ENCODE measurements around the gene NMNAT2.

- TF ChIP-seq CTCF (IDR thresholded peaks at IDR 0.05) (no peak), EZH2 (IDR thresholded peaks at IDR 0.05) (no peak)
Measured at GRCh38 chr1:183285746-183286145, 132.4 kb downstream of the NMNAT2 start.
